SK-MEL-5 (cell line): ENCODE measurements around the gene BORCS5. TPM values are rescaled to one million over a fixed set of nuclear protein-coding genes. Genes with fewer than 3 reads are reported as not detected.
"Not testable (repeated sequence)": the region's sequence is repeated elsewhere in the genome, so short reads cannot be mapped to it uniquely, and the experiment has no call there.

Source experiments
- DNase-seq: peaks from one replicate; pipeline ENCODE4 v3.0.0-alpha.2; 2016; ENCODE audit warnings: low read depth, low spot score
- in situ Hi-C: cut with HindIII; loops from 2 replicates; pipeline ENCODE4 v1.10.0; 2016; ENCODE audit warnings: low sequenced_read_pairs, high pct_unique_total_duplicates, low pct_unique_long_range_greater_than_20kb
- total RNA-seq: library from RNA; depleted of rRNA; stranded (reverse); fragments of >200 nt; shearing (Covaris generic); gene quantifications from 2 replicates; pipeline ENCODE4 v1.2.3, GENCODE V29; 2014

Gene BORCS5
- total RNA-seq, 1 experiment from 2014 or later = 13.2 TPM

GRCh38 chr12:12349711-12350665 is 6.9 kb upstream of the BORCS5 start, which contains the start of gene MANSC1:
Gene MANSC1, minus strand, starts transcription at chr12:12350242. Its CDS starts 6,928 bp downstream, at chr12:12343314.
- in situ Hi-C loops = no loop called here
- DNase-seq = no peak

GRCh38 chr12:12350868-12351463 is 5.9 kb upstream of the BORCS5 start:
- in situ Hi-C loops = no loop called here
- DNase-seq = peak; percentile 69

GRCh38 chr12:12351468-12352185 is 5.3 kb upstream of the BORCS5 start:
- in situ Hi-C loops, DNase-seq: not testable (repeated sequence)

GRCh38 chr12:12353276-12353675 is 3.6 kb upstream of the BORCS5 start:
- in situ Hi-C loops = no loop called here
- no peak for DNase-seq

- DNase-seq = no peak
- in situ Hi-C loops = no loop called here
These were observed 3.1 kb upstream of the BORCS5 start for GRCh38 chr12:12353807-12354206.

GRCh38 chr12:12356467-12356895 is 397 bp upstream of the BORCS5 start:
- in situ Hi-C loops = no loop called here

GRCh38 chr12:12357719-12358461 is 1.0 kb downstream of the BORCS5 start:
- in situ Hi-C loops = no loop called here
- peak; percentile 13 for DNase-seq

More at GRCh38 chr12:12356467-12356895, 397 bp upstream of the BORCS5 start:
- no peak for DNase-seq

GRCh38 chr12:12358528-12358927 is 1.6 kb downstream of the BORCS5 start:
- in situ Hi-C loops = no loop called here
- DNase-seq = no peak

- no peak for DNase-seq
- in situ Hi-C loops = no loop called here
These were observed 8.0 kb downstream of the BORCS5 start for GRCh38 chr12:12364787-12365445.

GRCh38 chr12:12365446-12365802 is 8.5 kb downstream of the BORCS5 start:
- peak; percentile 62 for DNase-seq
- in situ Hi-C loops = no loop called here

GRCh38 chr12:12365931-12366431 is 9.1 kb downstream of the BORCS5 start:
- DNase-seq = peak; percentile 94
- in situ Hi-C loops = no loop called here

GRCh38 chr12:12366701-12367481 is 10.0 kb downstream of the BORCS5 start:
- in situ Hi-C loops = no loop called here
- DNase-seq = no peak

GRCh38 chr12:12367482-12367998 is 10.7 kb downstream of the BORCS5 start:
- in situ Hi-C loops = no loop called here
- DNase-seq = no peak

GRCh38 chr12:12372946-12373722 is 16.3 kb downstream of the BORCS5 start:
- no peak for DNase-seq
- in situ Hi-C loops = no loop called here
